ENCODE results near the gene RAB20. TPM values are rescaled to one million over a fixed set of nuclear protein-coding genes. Genes with fewer than 3 reads are reported as not detected.

The RAB20 gene
- total and polyA plus RNA-seq, 3 donors from 2014 or later = 22.0 to 41.1 (median 27.2) TPM

DNA sequence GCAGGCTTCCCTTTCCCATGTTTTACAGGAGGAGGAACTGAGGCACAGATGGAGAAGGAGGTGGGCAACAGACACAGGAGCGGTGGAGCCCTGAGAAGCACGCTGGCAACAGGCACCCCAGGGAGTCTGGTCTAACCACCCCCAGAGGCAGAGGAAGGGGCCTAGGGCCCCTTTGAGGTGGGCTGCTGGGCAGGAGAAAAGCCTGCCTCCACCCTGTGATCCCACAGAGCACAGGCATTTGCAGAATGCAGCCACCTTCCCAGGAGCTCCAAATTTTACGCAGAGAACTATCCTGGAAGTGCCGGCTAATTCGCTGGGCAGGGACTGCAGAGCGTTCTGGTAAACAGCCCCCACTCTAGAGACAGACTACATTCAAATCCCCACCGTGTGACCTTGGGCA is 30.4 kb downstream of the RAB20 start:
- TF ChIP-seq, protein P1, sequence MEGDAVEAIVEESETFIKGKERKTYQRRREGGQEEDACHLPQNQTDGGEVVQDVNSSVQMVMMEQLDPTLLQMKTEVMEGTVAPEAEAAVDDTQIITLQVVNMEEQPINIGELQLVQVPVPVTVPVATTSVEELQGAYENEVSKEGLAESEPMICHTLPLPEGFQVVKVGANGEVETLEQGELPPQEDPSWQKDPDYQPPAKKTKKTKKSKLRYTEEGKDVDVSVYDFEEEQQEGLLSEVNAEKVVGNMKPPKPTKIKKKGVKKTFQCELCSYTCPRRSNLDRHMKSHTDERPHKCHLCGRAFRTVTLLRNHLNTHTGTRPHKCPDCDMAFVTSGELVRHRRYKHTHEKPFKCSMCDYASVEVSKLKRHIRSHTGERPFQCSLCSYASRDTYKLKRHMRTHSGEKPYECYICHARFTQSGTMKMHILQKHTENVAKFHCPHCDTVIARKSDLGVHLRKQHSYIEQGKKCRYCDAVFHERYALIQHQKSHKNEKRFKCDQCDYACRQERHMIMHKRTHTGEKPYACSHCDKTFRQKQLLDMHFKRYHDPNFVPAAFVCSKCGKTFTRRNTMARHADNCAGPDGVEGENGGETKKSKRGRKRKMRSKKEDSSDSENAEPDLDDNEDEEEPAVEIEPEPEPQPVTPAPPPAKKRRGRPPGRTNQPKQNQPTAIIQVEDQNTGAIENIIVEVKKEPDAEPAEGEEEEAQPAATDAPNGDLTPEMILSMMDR (IDR thresholded peaks at IDR 0.05) = no peak
- WGBS, 2 donors = 90 to 94% methylated on average over 5 to 7 of the region's 7 CpGs

DNA sequence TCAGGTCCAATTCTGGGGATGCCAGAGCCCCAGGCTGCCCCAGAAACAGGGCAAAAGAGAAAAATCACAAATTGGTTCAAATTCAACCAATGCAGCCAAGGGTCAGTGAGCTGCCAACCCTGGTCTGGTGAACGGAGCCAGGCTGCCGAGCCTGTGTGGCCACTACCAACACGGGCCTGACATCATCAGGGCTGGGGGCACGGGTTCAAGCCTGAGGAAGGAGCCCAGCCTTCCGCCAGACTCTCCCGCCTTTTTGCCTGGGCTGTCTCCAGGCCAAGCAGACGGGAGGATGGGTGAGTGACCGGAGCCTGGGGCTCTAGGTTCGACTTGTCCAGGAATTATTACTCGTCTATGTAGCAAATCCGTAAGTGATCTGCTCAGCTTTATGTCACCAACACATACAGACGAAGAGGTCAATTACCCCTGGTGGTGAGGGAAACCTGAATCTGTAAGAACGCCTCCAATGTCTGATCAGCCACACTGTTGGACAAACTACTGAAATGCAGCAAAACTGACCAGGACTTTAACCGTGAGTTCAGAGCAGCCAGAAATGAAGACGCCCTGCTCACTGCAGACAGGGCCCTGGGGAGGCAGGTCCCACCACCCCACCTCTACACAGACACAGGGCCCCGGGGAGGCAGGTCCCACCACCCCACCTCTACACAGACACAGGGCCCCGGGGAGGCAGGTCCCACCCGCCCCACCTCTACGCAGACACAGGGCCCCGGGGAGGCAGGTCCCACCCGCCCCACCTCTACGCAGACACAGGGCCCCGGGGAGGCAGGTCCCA is 31.8 kb downstream of the RAB20 start:
- DNase-seq = no peak
- TF ChIP-seq, protein P1 (IDR thresholded peaks at IDR 0.05) = no peak
- TF ChIP-seq POLR2A (IDR thresholded peaks at IDR 0.05) = no peak
- WGBS, 2 donors = 85 to 95% methylated on average over 8 to 19 of the region's 23 CpGs
- no peaks in the 10 kb centered on the region for H3K27me3 ChIP-seq
- H3K36me3 ChIP-seq (ENCODE audit: low read depth, missing control alignments) = no peaks in the 10 kb centered on the region
- intact Hi-C loops (cut with DNase I; ENCODE audit: low total_unique reads) = no loop called here
- H3K4me3 ChIP-seq = no peak overlapping the region
- H3K9me3 ChIP-seq = no peaks in the 10 kb centered on the region
- peaks cover 31% of the 10 kb centered on the region for H3K4me1 ChIP-seq
- H3K27ac ChIP-seq = peak overlapping the region; percentile 1 to 10

More for the DNA sequence above, 30.4 kb downstream of the RAB20 start:
- H3K27ac ChIP-seq = no peak overlapping the region
- no peak overlapping the region for H3K4me3 ChIP-seq
- no peaks in the 10 kb centered on the region for H3K27me3 ChIP-seq
- H3K9me3 ChIP-seq = no peaks in the 10 kb centered on the region
- peaks cover 21% of the 10 kb centered on the region for H3K4me1 ChIP-seq
- no peaks in the 10 kb centered on the region for H3K36me3 ChIP-seq (ENCODE audit: low read depth, missing control alignments)
- DNase-seq = no peak
- intact Hi-C loops (cut with DNase I; ENCODE audit: low total_unique reads) = no loop called here

DNA sequence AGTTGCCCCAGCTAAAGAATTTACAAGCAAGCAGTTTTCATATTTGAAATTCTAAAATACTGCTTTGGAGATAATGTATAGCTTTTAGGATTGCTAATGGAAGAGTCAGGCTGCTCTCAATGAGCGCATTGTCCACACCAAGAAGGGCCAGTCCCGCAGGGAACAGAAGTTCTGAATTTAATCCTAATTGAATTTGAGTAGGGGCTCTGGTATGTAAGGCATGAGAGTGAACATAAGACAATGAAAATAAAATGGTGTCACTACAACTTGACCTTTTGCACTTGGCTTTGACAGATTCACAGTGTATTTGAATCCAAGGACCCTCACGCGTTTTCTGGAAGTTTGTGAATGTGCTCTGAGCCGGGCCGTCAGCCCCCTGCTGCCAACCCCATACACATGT is 32.6 kb downstream of the RAB20 start:
- TF ChIP-seq, protein P1 (IDR thresholded peaks at IDR 0.05) = no peak
- no peak for TF ChIP-seq POLR2A (IDR thresholded peaks at IDR 0.05)
- 88 to 92% methylated on average over 6 of the region's 6 CpGs for WGBS, 2 donors
- DNase-seq = no peak
- H3K36me3 ChIP-seq (ENCODE audit: low read depth, missing control alignments) = no peaks in the 10 kb centered on the region
- no peaks in the 10 kb centered on the region for H3K27me3 ChIP-seq
- no peaks in the 10 kb centered on the region for H3K9me3 ChIP-seq
- H3K27ac ChIP-seq = peak overlapping the region; percentile 1 to 10
- H3K4me3 ChIP-seq = no peak overlapping the region
- intact Hi-C loops (cut with DNase I; ENCODE audit: low total_unique reads) = no loop called here
- H3K4me1 ChIP-seq = peaks cover 39% of the 10 kb centered on the region

DNA sequence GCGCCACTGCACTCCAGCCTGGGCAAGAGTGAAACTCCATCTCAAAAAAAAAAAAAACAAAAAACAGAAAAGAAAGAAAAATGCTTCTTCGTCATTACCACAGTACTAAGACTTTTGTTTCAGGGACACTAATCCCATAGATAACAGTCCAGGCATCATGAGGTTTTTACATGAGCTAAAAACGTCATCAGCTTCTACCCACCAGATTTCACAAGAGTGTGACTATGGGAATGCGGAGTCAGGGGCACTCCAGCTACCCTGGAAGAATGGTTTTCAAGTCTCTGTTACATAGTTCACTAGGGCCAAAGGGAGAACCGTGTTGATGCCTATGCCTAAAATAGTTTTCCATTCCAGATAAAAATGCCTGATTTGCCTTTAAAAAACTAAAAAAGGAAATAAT is 33.2 kb downstream of the RAB20 start:
- Histone ChIP-seq H3K4me1 (peaks cover 41% of the 10 kb centered on the region), H3K36me3 (ENCODE audit: low read depth, missing control alignments) (no peaks in the 10 kb centered on the region), H3K27ac (peak overlapping the region; percentile 1 to 10), H3K9me3 (no peaks in the 10 kb centered on the region), H3K27me3 (no peaks in the 10 kb centered on the region), H3K4me3 (no peak overlapping the region)
- intact Hi-C loops (cut with DNase I; ENCODE audit: low total_unique reads) = no loop called here
- DNase-seq = no peak
- TF ChIP-seq, protein P1 (IDR thresholded peaks at IDR 0.05) = no peak
- TF ChIP-seq POLR2A (IDR thresholded peaks at IDR 0.05) = no peak
- WGBS, 2 donors = 38 to 68% methylated on average over 5 of the region's 5 CpGs

All from testis (tissue), 3 donors.